Hematopoietic multipotent progenitor cell treated with erythropoietin and hydrocortisone succinate and interleukin-3 and kit ligand, for 15 days (in vitro differentiated cells): ENCODE data around the gene P3H2.

Experiments used
- DNase-seq: peaks from one replicate; pipeline ENCODE4 v3.0.0-alpha.2; 2015; ENCODE audit warnings: low spot score

P3H2 gene

GRCh38 chr3:190124067-190124466, 3.4 kb upstream of the P3H2 start:
- no peak for DNase-seq

GRCh38 chr3:190122198-190122771, 1.6 kb upstream of the P3H2 start:
- DNase-seq: no peak

- no peak for DNase-seq
Measured at GRCh38 chr3:190121383-190121782, 686 bp upstream of the P3H2 start.

- DNase-seq: no peak
Measured at GRCh38 chr3:190121061-190121377, 322 bp upstream of the P3H2 start.

GRCh38 chr3:190119461-190120268, 1.0 kb downstream of the P3H2 start:
- no peak for DNase-seq

GRCh38 chr3:190118438-190118837, 2.3 kb downstream of the P3H2 start:
- no peak for DNase-seq

- no peak for DNase-seq
Measured at GRCh38 chr3:190117981-190118380, 2.7 kb downstream of the P3H2 start.

GRCh38 chr3:190116551-190117067, 4.1 kb downstream of the P3H2 start:
- no peak for DNase-seq

- no peak for DNase-seq
Measured at GRCh38 chr3:190110826-190111225, 9.9 kb downstream of the P3H2 start.

- no peak for DNase-seq
Measured at GRCh38 chr3:190109441-190109840, 11.3 kb downstream of the P3H2 start.

GRCh38 chr3:190108804-190109203, 11.9 kb downstream of the P3H2 start:
- DNase-seq: no peak

GRCh38 chr3:190105876-190106275, 14.8 kb downstream of the P3H2 start:
- DNase-seq: no peak

- DNase-seq: no peak
Measured at GRCh38 chr3:190101320-190102011, 19.2 kb downstream of the P3H2 start.

- DNase-seq: no peak
Measured at GRCh38 chr3:190099099-190099498, 21.6 kb downstream of the P3H2 start.

GRCh38 chr3:190097617-190098016, 23.1 kb downstream of the P3H2 start:
- DNase-seq: no peak

GRCh38 chr3:190097025-190097424, 23.7 kb downstream of the P3H2 start:
- DNase-seq: no peak

- DNase-seq: no peak
Measured at GRCh38 chr3:190096345-190096744, 24.4 kb downstream of the P3H2 start.

GRCh38 chr3:190094160-190094718, 26.5 kb downstream of the P3H2 start:
- no peak for DNase-seq

- no peak for DNase-seq
Measured at GRCh38 chr3:190092250-190092649, 28.4 kb downstream of the P3H2 start.

GRCh38 chr3:190089711-190090110, 31.0 kb downstream of the P3H2 start:
- no peak for DNase-seq

GRCh38 chr3:190088890-190089289, 31.8 kb downstream of the P3H2 start:
- DNase-seq: no peak

- no peak for DNase-seq
Measured at GRCh38 chr3:190086191-190086590, 34.5 kb downstream of the P3H2 start.

- no peak for DNase-seq
Measured at GRCh38 chr3:190084983-190085382, 35.7 kb downstream of the P3H2 start.
